OCI-LY7 (cell line): ENCODE results near the gene SETD1A. TPM values are rescaled to one million over a fixed set of nuclear protein-coding genes. Genes with fewer than 3 reads are reported as not detected.

Experiments used
- BruUV-seq: library from RNA; stranded (reverse); fragments of 400-500 nt; replicated peaks from 2 replicates; lab custom pipeline; 2021; lab: Mats Ljungman, UMichigan
- CTCF ChIA-PET: fragments of 300-600 bp; sonication (Branson Sonifier 250); formaldehyde crosslinking; loops from one replicate; lab custom pipeline; 2022; ENCODE audit warnings: antibody characterized with exemption; ENCODE audit not compliant: unreplicated experiment; lab: Charles Lee
- POLR2A ChIA-PET: fragments of 300-600 bp; sonication (Branson Sonifier 250); formaldehyde crosslinking; loops from one replicate; lab custom pipeline; 2022; ENCODE audit warnings: antibody characterized with exemption; lab: Charles Lee
- DNase-seq: peaks from one replicate; pipeline ENCODE4 v3.0.0-alpha.2; 2015; ENCODE audit warnings: low spot score
- H2AFZ ChIP-seq: fragments of 200-600 bp; sonication (generic), shearing (Covaris generic); 2 replicates; pipeline ENCODE4 v1.6.1; 2014; ENCODE audit warnings: mild to moderate bottlenecking, antibody characterized with exemption, low read length, moderate library complexity
- H3K27ac ChIP-seq: fragments of 200-600 bp; sonication (generic); 2 replicates; pipeline ENCODE4 v1.5.1; 2014; ENCODE audit warnings: mixed run types, low read depth, mild to moderate bottlenecking, moderate library complexity, low read length, inconsistent platforms; ENCODE audit not compliant: poor library complexity, severe bottlenecking
- H3K36me3 ChIP-seq: fragments of 200-600 bp; sonication (generic); 2 replicates; pipeline ENCODE4 v1.6.1; 2014; ENCODE audit warnings: mild to moderate bottlenecking, antibody characterized with exemption, low read length, moderate library complexity, mixed read lengths; ENCODE audit not compliant: insufficient read depth
- H3K4me1 ChIP-seq: fragments of 200-600 bp; sonication (generic); 2 replicates; pipeline ENCODE4 v1.5.1; 2014; ENCODE audit warnings: mild to moderate bottlenecking, low read length; ENCODE audit not compliant: insufficient read depth, poor library complexity, severe bottlenecking
- H3K4me2 ChIP-seq: fragments of 200-600 bp; sonication (generic); 2 replicates; pipeline ENCODE4 v1.6.1; 2014; ENCODE audit warnings: mild to moderate bottlenecking, low read length
- H3K4me3 ChIP-seq: fragments of 200-600 bp; sonication (generic); 2 replicates; pipeline ENCODE4 v1.5.1; 2014; ENCODE audit warnings: mild to moderate bottlenecking, low read depth, low read length; ENCODE audit not compliant: poor library complexity, severe bottlenecking
- H3K79me2 ChIP-seq: fragments of 200-600 bp; sonication (generic); 2 replicates; pipeline ENCODE4 v1.6.1; 2016; ENCODE audit warnings: low read depth, mild to moderate bottlenecking, low read length, moderate library complexity, mixed read lengths; ENCODE audit not compliant: insufficient read depth
- H3K9me2 ChIP-seq: fragments of 200-600 bp; sonication (generic); 2 replicates; pipeline ENCODE4 v1.6.1; 2016; ENCODE audit warnings: mild to moderate bottlenecking, low read length, mixed read lengths; ENCODE audit not compliant: insufficient read depth
- H3K9me3 ChIP-seq: fragments of 200-600 bp; sonication (generic); 2 replicates; pipeline ENCODE4 v1.6.1; 2014; ENCODE audit warnings: mild to moderate bottlenecking, mixed run types, low read length, mixed read lengths
- H4K20me1 ChIP-seq: fragments of 200-600 bp; sonication (generic); 2 replicates; pipeline ENCODE4 v1.6.1; 2014; ENCODE audit warnings: mild to moderate bottlenecking, antibody characterized with exemption, low read length, moderate library complexity, mixed read lengths; ENCODE audit not compliant: insufficient read depth
- EZH2phosphoT487 ChIP-seq: fragments of 200-600 bp; sonication (generic); IDR thresholded peaks from 2 replicates; pipeline ENCODE4 v1.6.1; 2018; ENCODE audit warnings: low read depth, borderline replicate concordance, mild to moderate bottlenecking, mixed run types, antibody characterized with exemption, low read length, moderate library complexity, mixed read lengths
- intact Hi-C: fragments of 100-400 bp; cut with micrococcal nuclease; formaldehyde crosslinking; loops from one replicate; pipeline ENCODE4 v1.10.0; 2022; ENCODE audit not compliant: unreplicated experiment
- total RNA-seq, 2 experiments: library from RNA; depleted of rRNA in 1 of 2; stranded (reverse); fragments of >200 nt in 1 of 2; shearing (Covaris generic) in 1 of 2; gene quantifications; 2 replicates each; pipeline ENCODE4 v1.2.3, GENCODE V29; 2014 to 2022
- TF ChIP-seq, protein P1 (sequence below): fragments of 200-600 bp; sonication (generic); conservative IDR thresholded peaks from 2 replicates; pipeline ENCODE4 v1.5.1; 2014; ENCODE audit warnings: mild to moderate bottlenecking, antibody characterized with exemption, low read length, moderate library complexity, mixed read lengths

SETD1A gene
- total RNA-seq, 2 experiments from 2014 or later: 8.6 to 36.0 TPM

- ChIA-PET POLR2A (no interaction called here), CTCF (no interaction called here)
- intact Hi-C loops: loop anchor here (5.0 kb wide), 1 partner anchor 117 kb away; the partner anchor contains the start of genes ZNF646 and ZNF668
- H3K9me3 ChIP-seq: no peaks in the 10 kb centered on the region
- H3K79me2 ChIP-seq: peaks cover 21% of the 10 kb centered on the region
- peaks cover 11% of the 10 kb centered on the region for H4K20me1 ChIP-seq
- H2AFZ ChIP-seq: no peak overlapping the region
- peaks cover 41% of the 10 kb centered on the region for H3K4me1 ChIP-seq
- TF ChIP-seq, protein P1, sequence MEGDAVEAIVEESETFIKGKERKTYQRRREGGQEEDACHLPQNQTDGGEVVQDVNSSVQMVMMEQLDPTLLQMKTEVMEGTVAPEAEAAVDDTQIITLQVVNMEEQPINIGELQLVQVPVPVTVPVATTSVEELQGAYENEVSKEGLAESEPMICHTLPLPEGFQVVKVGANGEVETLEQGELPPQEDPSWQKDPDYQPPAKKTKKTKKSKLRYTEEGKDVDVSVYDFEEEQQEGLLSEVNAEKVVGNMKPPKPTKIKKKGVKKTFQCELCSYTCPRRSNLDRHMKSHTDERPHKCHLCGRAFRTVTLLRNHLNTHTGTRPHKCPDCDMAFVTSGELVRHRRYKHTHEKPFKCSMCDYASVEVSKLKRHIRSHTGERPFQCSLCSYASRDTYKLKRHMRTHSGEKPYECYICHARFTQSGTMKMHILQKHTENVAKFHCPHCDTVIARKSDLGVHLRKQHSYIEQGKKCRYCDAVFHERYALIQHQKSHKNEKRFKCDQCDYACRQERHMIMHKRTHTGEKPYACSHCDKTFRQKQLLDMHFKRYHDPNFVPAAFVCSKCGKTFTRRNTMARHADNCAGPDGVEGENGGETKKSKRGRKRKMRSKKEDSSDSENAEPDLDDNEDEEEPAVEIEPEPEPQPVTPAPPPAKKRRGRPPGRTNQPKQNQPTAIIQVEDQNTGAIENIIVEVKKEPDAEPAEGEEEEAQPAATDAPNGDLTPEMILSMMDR: no peak
- TF ChIP-seq EZH2phosphoT487: no peak
- no peak overlapping the region for H3K27ac ChIP-seq
- H3K4me3 ChIP-seq: no peak overlapping the region
- no TSS peak for BruUV-seq
- peaks cover 15% of the 10 kb centered on the region for H3K36me3 ChIP-seq
- no peak overlapping the region for H3K4me2 ChIP-seq
- no peak for DNase-seq
- H3K9me2 ChIP-seq: no peaks in the 10 kb centered on the region
Measured at GRCh38 chr16:30954993-30955392, 2.6 kb upstream of the SETD1A start.

DNA sequence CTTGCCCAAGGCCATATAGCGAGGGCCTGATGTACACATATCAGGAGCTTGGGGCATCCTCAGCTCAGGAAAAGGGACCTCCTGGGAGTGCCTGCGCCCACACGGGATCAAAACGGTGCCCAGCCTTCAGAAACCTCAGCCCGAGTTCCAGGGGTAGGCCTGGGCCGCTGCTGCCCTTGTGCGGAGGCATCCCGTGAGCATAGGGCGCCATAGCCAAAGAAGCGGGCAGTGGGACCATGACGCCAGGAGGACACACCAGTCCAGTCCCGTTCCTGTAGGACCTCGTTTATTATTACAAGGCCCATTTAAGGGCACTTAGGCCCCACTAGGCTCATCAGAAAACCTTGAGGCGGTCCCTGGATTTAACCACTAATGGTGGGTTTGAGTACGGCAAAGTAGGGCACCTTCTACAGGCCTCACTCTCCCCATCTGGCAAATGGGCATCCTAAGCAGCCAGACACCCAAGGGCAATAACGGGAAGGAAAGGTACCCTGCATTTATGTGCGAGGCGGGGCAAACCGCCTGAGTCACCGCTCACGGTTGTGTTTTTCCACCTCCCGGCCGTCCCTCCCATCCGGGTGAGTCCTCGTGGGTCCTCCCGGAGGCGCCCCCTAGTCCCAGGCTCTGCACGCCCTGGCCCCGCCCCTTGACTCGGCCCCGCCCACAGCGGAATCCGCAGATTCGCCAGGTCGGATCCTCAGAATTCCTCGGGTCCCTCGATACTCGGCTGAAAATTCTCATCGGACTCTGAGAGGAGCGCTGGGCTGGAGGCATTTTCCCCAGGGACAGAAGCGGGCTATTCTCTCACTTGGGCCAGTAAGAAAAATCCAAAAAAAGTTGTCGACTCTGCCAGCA is 726 bp upstream of the SETD1A start:
- Histone ChIP-seq H3K79me2 (peaks cover 27% of the 10 kb centered on the region), H3K4me1 (peaks cover 35% of the 10 kb centered on the region), H3K36me3 (peaks cover 33% of the 10 kb centered on the region), H4K20me1 (peaks cover 11% of the 10 kb centered on the region), H3K4me2 (peak overlapping the region; percentile 82), H3K4me3 (peak overlapping the region; percentile 75), H3K9me2 (no peaks in the 10 kb centered on the region), H3K9me3 (no peaks in the 10 kb centered on the region), H3K27ac (peak overlapping the region; percentile 90), H2AFZ (peak overlapping the region; percentile 89)
- ChIA-PET CTCF (no interaction called here), POLR2A (interaction anchor here (0.5 kb wide), 1 partner anchor 101 kb away, joined by 3 read pairs; no protein-coding TSS in a partner anchor)
- TF ChIP-seq, protein P1: peak; percentile 66; the same call in 1 of the 2 replicates
- no peak for TF ChIP-seq EZH2phosphoT487
- BruUV-seq: TSS peak; percentile 94
- peak; percentile 92 for DNase-seq
- intact Hi-C loops: loop anchor here (2.0 to 5.0 kb wide), 2 partner anchors 34 to 115 kb away; partner anchors contain the start of genes FBXL19, ZNF646 and ZNF668
